Kidney (tissue), 14 donors: ENCODE results near the gene TRIP13. TPM values are rescaled to one million over a fixed set of nuclear protein-coding genes. Genes with fewer than 3 reads are reported as not detected.

Source experiments
- DNase-seq, 5 donors: peaks; one replicate each; pipeline ENCODE4 v3.0.0-alpha.2; 2013 to 2020
- FAIRE-seq: peaks from 2 replicates; lab custom pipeline; 2012; peaks lifted over from hg19 to GRCh38; lab: Jason Lieb, UNC
- H3K27ac ChIP-seq, 2 donors: one replicate each; pipeline ENCODE4 v1.7.0; 2013; ENCODE audit warnings: low read depth in 2 of 2, low read length in 2 of 2, inconsistent platforms in 1 of 2
- H3K27me3 ChIP-seq: one replicate; pipeline ENCODE4 v1.7.1; 2013; ENCODE audit warnings: low read length, inconsistent platforms; ENCODE audit not compliant: control insufficient read depth, insufficient read depth
- H3K36me3 ChIP-seq, 3 donors: one replicate each; pipeline versions ENCODE4 v1.7.0 to v1.7.1; 2013; ENCODE audit warnings: low read length in 3 of 3, control low read depth in 1 of 3, inconsistent platforms in 1 of 3; ENCODE audit not compliant: insufficient read depth in 3 of 3, control insufficient read depth in 2 of 3
- H3K4me1 ChIP-seq, 3 donors: one replicate each; pipeline versions ENCODE4 v1.7.0 to v1.7.1; 2013; ENCODE audit warnings: low read length in 3 of 3, inconsistent platforms in 1 of 3, low read depth in 1 of 3; ENCODE audit not compliant: control insufficient read depth in 2 of 3, insufficient read depth in 2 of 3
- H3K4me3 ChIP-seq, 3 donors: one replicate each; pipeline versions ENCODE4 v1.7.0 to v1.8.1; 2013; ENCODE audit warnings: low read length in 3 of 3, control low read depth in 1 of 3, inconsistent platforms in 1 of 3
- H3K9ac ChIP-seq, 3 donors: one replicate each; pipeline versions ENCODE4 v1.7.0 to v1.7.1; 2013; ENCODE audit warnings: low read length in 3 of 3, control low read depth in 1 of 3, inconsistent platforms in 1 of 3
- H3K9me3 ChIP-seq, 3 donors: one replicate each; pipeline versions ENCODE4 v1.7.0 to v1.7.1; 2013; ENCODE audit warnings: low read length in 3 of 3, control low read depth in 1 of 3, inconsistent platforms in 1 of 3; ENCODE audit not compliant: control insufficient read depth in 2 of 3, insufficient read depth in 1 of 3
- CTCF ChIP-seq: IDR thresholded peaks from 3 replicates; pipeline ENCODE4 v1.5.1; 2012; ENCODE audit warnings: mild to moderate bottlenecking, moderate library complexity, borderline replicate concordance; ENCODE audit not compliant: insufficient read depth; ENCODE audit errors: extremely low read depth
- intact Hi-C: fragments of 100-400 bp; cut with DNase I; formaldehyde crosslinking; loops from one replicate; pipeline ENCODE4 v1.11.1; 2022
- polyA plus RNA-seq: library from polyadenylated mRNA; stranded (reverse); fragments of 350-450 nt; fragmentation: Illumina TruSeq; extraction: RNeasy Lipid Tissue Mini Kit (QIAGEN cat#74804); gene quantifications from one replicate; pipeline ENCODE4 v1.2.3, GENCODE V29; 2014; ENCODE audit warnings: low read depth, low replicate concordance; ENCODE audit not compliant: insufficient read depth
- total RNA-seq: library from RNA; stranded (reverse); fragmentation: NEBNext Ultra II Directional; extraction: Animal tissue kit (Norgen Biotek cat#: 25700); gene quantifications from one replicate; pipeline ENCODE4 v1.2.1, GENCODE V29; 2021
- donor health status: control.
- donor health status: control.
- donor health status: control.
- donor health status: control.
- donor health status: control.
- donor health status: DM: yes; HTN: yes; CAD: no.
- donor health status: Normal renal cell carcinoma (clear cell type).

Gene TRIP13
- total and polyA plus RNA-seq, 2 donors from 2014 or later = 0.86 to 1.6 TPM

- H3K4me1 ChIP-seq = no peaks in the 10 kb centered on the region
- H3K9me3 ChIP-seq = no peaks in the 10 kb centered on the region
- TF ChIP-seq CTCF = no peak
- no peak overlapping the region for H3K4me3 ChIP-seq
- no peak overlapping the region for H3K27ac ChIP-seq
- FAIRE-seq (no peak), DNase-seq (no peak)
- intact Hi-C loops = no loop called here
- no peaks in the 10 kb centered on the region for H3K27me3 ChIP-seq
- no peak overlapping the region for H3K9ac ChIP-seq
- no peaks in the 10 kb centered on the region for H3K36me3 ChIP-seq
These were observed 51.9 kb downstream of the TRIP13 start for GRCh38 chr5:944621-944927.

- DNase-seq (no peak), FAIRE-seq (no peak)
- H3K27me3 ChIP-seq = no peaks in the 10 kb centered on the region
- H3K27ac ChIP-seq = no peak overlapping the region
- no peaks in the 10 kb centered on the region for H3K36me3 ChIP-seq
- no peaks in the 10 kb centered on the region for H3K4me1 ChIP-seq
- H3K4me3 ChIP-seq = no peak overlapping the region
- intact Hi-C loops = no loop called here
- no peak overlapping the region for H3K9ac ChIP-seq
- no peaks in the 10 kb centered on the region for H3K9me3 ChIP-seq
- no peak for TF ChIP-seq CTCF
These were observed 52.5 kb downstream of the TRIP13 start for GRCh38 chr5:944992-945685.

GRCh38 chr5:945691-946551 lies 53.2 kb downstream of the TRIP13 start:
- Histone ChIP-seq H3K36me3 (no peaks in the 10 kb centered on the region), H3K4me1 (no peaks in the 10 kb centered on the region), H3K9me3 (peaks cover 0 to 7% (median 0%) of the 10 kb centered on the region in 3 donors), H3K4me3 (no peak overlapping the region), H3K27ac (no peak overlapping the region), H3K27me3 (no peaks in the 10 kb centered on the region), H3K9ac (no peak overlapping the region)
- TF ChIP-seq CTCF = no peak
- DNase-seq = peak in 4 of 5 donors; percentile 65 to 72 (median 70)
- no peak for FAIRE-seq
- intact Hi-C loops = no loop called here
